Peyer's patch (tissue), 4 donors: Measurements from ENCODE around the gene LRRN2. TPM values are rescaled to one million over a fixed set of nuclear protein-coding genes. Genes with fewer than 3 reads are reported as not detected.

ENCODE experiments used
- DNase-seq, 3 donors: peaks; one replicate each; pipeline ENCODE4 v3.0.0-alpha.2; 2017 to 2019
- H3K27ac ChIP-seq, 4 donors: fragments of 200-600 bp; sonication (generic); one replicate each; pipeline ENCODE4 v1.5.1; 2016 to 2019
- H3K27me3 ChIP-seq, 2 donors: fragments of 200-600 bp; sonication (generic); one replicate each; pipeline ENCODE4 v1.5.1; 2019
- H3K36me3 ChIP-seq, 3 donors: fragments of 200-600 bp; sonication (generic); one replicate each; pipeline ENCODE4 v1.5.1; 2016 to 2019
- H3K4me1 ChIP-seq, 4 donors: fragments of 200-600 bp; sonication (generic); one replicate each; pipeline ENCODE4 v1.5.1; 2016 to 2019
- H3K4me3 ChIP-seq, 4 donors: fragments of 200-600 bp; sonication (generic); 1 replicate in 3 of 4; 2 replicates in 1 of 4; pipeline ENCODE4 v1.5.1; 2016 to 2019; ENCODE audit warnings: mild to moderate bottlenecking in 1 of 4
- H3K9me3 ChIP-seq, 4 donors: fragments of 200-600 bp; sonication (generic); one replicate each; pipeline ENCODE4 v1.5.1; 2016 to 2019; ENCODE audit warnings: mild to moderate bottlenecking in 1 of 4
- POLR2A ChIP-seq, 2 donors: fragments of 450-650 bp; IDR thresholded peaks; one replicate each; pipeline ENCODE4 v1.5.1; 2017; ENCODE audit warnings: antibody characterized with exemption in 2 of 2, mild to moderate bottlenecking in 2 of 2, moderate library complexity in 2 of 2
- small RNA-seq, 2 donors: library from RNA; depleted of rRNA; stranded (forward); fragments of <200 nt; gene quantifications; one replicate each; pipeline ENCODE3, GENCODE V24; 2016
- total RNA-seq, 4 donors: library from RNA; depleted of rRNA; stranded (reverse); fragments of >200 nt; gene quantifications; one replicate each; pipeline ENCODE4 v1.1.0, GENCODE V29; 2016
- TF ChIP-seq, protein P1 (sequence below), 6 experiments: fragments of 450-650 bp in 4 of 6; fragments of 200-600 bp in 2 of 6; sonication (generic) in 1 of 6; IDR thresholded peaks; one replicate each; pipeline ENCODE4 v1.5.1; 2017 to 2019; ENCODE audit warnings: antibody characterized with exemption in 6 of 6, mild to moderate bottlenecking in 3 of 6, moderate library complexity in 1 of 6

LRRN2 gene
- total RNA-seq, 4 donors from 2014 or later: 0.66 to 1.6 (median 0.70) TPM; not detected in 1

- Histone ChIP-seq H3K36me3 (peaks cover 0 to 4% (median 0%) of the 10 kb centered on the region in 3 donors), H3K4me3 (no peak overlapping the region), H3K4me1 (peaks cover 0 to 7% (median 2%) of the 10 kb centered on the region in 4 donors), H3K27me3 (no peaks in the 10 kb centered on the region), H3K9me3 (no peaks in the 10 kb centered on the region), H3K27ac (no peak overlapping the region)
- DNase-seq: no peak
- no peak for TF ChIP-seq POLR2A (IDR thresholded peaks at IDR 0.05)
- TF ChIP-seq, protein P1, sequence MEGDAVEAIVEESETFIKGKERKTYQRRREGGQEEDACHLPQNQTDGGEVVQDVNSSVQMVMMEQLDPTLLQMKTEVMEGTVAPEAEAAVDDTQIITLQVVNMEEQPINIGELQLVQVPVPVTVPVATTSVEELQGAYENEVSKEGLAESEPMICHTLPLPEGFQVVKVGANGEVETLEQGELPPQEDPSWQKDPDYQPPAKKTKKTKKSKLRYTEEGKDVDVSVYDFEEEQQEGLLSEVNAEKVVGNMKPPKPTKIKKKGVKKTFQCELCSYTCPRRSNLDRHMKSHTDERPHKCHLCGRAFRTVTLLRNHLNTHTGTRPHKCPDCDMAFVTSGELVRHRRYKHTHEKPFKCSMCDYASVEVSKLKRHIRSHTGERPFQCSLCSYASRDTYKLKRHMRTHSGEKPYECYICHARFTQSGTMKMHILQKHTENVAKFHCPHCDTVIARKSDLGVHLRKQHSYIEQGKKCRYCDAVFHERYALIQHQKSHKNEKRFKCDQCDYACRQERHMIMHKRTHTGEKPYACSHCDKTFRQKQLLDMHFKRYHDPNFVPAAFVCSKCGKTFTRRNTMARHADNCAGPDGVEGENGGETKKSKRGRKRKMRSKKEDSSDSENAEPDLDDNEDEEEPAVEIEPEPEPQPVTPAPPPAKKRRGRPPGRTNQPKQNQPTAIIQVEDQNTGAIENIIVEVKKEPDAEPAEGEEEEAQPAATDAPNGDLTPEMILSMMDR (IDR thresholded peaks at IDR 0.05): no peak
Observed at GRCh38 chr1:204569478-204569877, 116.1 kb downstream of the LRRN2 start.

GRCh38 chr1:204568576-204569315, 116.8 kb downstream of the LRRN2 start:
- TF ChIP-seq POLR2A (IDR thresholded peaks at IDR 0.05): no peak
- TF ChIP-seq, protein P1 (IDR thresholded peaks at IDR 0.05): no peak
- Histone ChIP-seq H3K4me1 (peaks cover 0 to 7% (median 2%) of the 10 kb centered on the region in 4 donors), H3K9me3 (no peaks in the 10 kb centered on the region), H3K27ac (no peak overlapping the region), H3K36me3 (peaks cover 0 to 4% (median 0%) of the 10 kb centered on the region in 3 donors), H3K27me3 (no peaks in the 10 kb centered on the region), H3K4me3 (no peak overlapping the region)
- no peak for DNase-seq

Small RNA genes lying within 50 kb of the gene (small RNA-seq; reads per million reads assigned to genes)
- 0 reads per million in 2 donors for gene RF00601
- gene RNA5SP75: 0 reads per million in 2 donors

Other genes with a start within 250 kb of the LRRN2 start
- 100 to 1,000 TPM in 3 of 4 donors, 10 to 100 TPM in 1; 68.5 to 162 (median 134) TPM for gene PIK3C2B, start 190.9 kb downstream of the LRRN2 start, total RNA-seq
- gene MDM4, start 169.3 kb downstream of the LRRN2 start, total RNA-seq: 100 to 1,000 TPM in 3 of 4 donors, 10 to 100 TPM in 1; 83.0 to 227 (median 125) TPM
- 10 to 100 TPM in 2 of 4 donors, 1 to 10 TPM in 2; 3.2 to 90.0 (median 13.2) TPM for gene NFASC, start 185.1 kb upstream of the LRRN2 start, total RNA-seq